ENCODE data around the gene SERPINB10.

The SERPINB10 gene

DNA sequence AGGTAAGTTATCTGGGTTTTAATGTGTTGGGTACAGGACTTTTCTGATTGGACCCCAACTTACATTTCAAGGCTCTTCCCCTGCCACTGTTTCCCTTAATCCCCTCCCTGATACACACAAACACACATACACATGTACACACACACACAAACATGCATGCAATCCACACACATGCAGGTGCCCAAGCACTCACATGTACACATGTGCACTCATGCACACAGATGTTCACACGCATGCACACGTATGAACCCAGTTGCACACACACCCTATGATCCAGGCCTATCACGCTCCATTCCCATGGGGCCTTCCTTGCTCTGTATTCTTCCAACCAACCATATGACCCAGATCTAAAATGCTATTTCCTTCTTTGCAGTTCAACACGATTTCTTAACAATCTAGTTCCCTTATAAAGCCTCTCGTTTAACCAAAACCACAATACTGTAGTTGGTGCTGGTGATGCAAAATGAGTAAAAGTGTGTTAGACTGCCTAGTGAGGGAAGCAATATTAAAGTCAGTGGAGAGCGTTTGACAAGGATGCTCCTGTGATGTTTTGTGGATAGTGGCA, 73.2 kb downstream of the SERPINB10 start:
- DNase-seq (ENCODE audit: low read depth in 2 of 2): no peak

DNA sequence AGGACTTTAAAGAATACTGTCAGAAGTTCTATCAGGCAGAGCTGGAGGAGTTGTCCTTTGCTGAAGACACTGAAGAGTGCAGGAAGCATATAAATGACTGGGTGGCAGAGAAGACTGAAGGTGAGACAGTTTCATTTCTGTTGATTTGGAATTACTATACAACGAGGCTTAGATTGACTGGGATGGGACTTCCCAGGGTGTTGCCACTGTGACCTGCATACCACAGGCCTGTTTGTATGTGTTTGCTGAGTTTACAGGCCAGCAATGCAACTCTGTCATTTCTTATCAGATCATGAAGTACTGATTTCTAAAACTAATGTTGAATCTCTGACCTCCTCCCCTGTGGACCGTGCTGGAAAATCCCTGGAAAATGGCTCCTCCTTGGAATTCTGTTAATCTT, 74.0 kb downstream of the SERPINB10 start:
- no peak for DNase-seq (ENCODE audit: low read depth in 2 of 2)

DNA sequence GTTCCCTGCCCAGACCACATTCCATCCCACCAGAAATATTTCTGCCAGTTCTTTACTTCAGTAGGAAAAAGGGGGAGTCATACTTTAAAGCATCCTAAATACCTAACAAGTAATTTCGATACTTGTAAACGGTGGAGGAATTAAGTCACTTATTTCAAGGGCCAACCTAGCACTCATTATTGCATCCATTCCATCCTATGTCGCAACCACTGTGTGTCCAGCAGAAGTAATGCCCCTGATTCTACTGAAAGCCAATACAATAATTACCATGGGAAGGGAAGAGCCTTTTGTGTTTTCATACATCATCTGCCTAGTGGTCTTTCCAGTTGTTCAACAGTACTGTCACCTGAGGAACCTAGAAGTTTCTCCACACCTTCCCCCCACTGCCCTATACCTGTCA, 74.6 kb downstream of the SERPINB10 start:
- no peak for DNase-seq (ENCODE audit: low read depth in 2 of 2)

Data from stimulated activated CD4-positive, alpha-beta T cell treated with anti-CD3 and anti-CD28 coated beads, Interleukin-4, amount 100 ng/mL, for 48 hours (primary cell).